Brain microvascular endothelial cell (primary cell): ENCODE data around the gene YY1.
A peak's percentile ranks its signal among the peaks of the same experiment; 100 is the strongest.

Source experiments
- DNase-seq: peaks from one replicate; pipeline ENCODE4 v3.0.0-alpha.2; 2020
- H3K27ac ChIP-seq: fragments of 250-450 bp; sonication (Bioruptor Pico); 2 replicates; pipeline ENCODE4 v1.5.1; 2020; ENCODE audit warnings: mild to moderate bottlenecking, moderate library complexity
- H3K27me3 ChIP-seq: fragments of 250-450 bp; sonication (Bioruptor Pico); replicated peaks from 2 replicates; pipeline ENCODE4 v1.5.1; 2020; ENCODE audit warnings: mild to moderate bottlenecking
- H3K36me3 ChIP-seq: fragments of 250-450 bp; sonication (Bioruptor Pico); replicated peaks from 2 replicates; pipeline ENCODE4 v1.5.1; 2020; ENCODE audit warnings: mild to moderate bottlenecking
- H3K4me3 ChIP-seq: 2 replicates; pipeline ENCODE4 v1.5.1; 2011; ENCODE audit warnings: low read depth, mild to moderate bottlenecking, control low read depth, low read length, moderate library complexity
- in situ Hi-C: cut with HindIII; loops from 2 replicates; pipeline ENCODE4 v1.10.0; 2017; ENCODE audit warnings: low sequenced_read_pairs, low pct_ligation_motif_present
- TF ChIP-seq, protein P1 (sequence below): IDR thresholded peaks from 2 replicates; pipeline ENCODE4 v1.5.1; 2011; ENCODE audit warnings: low read depth, mild to moderate bottlenecking, moderate library complexity, low read length, control low read depth, inconsistent platforms; ENCODE audit errors: missing control alignments

YY1 gene

DNA sequence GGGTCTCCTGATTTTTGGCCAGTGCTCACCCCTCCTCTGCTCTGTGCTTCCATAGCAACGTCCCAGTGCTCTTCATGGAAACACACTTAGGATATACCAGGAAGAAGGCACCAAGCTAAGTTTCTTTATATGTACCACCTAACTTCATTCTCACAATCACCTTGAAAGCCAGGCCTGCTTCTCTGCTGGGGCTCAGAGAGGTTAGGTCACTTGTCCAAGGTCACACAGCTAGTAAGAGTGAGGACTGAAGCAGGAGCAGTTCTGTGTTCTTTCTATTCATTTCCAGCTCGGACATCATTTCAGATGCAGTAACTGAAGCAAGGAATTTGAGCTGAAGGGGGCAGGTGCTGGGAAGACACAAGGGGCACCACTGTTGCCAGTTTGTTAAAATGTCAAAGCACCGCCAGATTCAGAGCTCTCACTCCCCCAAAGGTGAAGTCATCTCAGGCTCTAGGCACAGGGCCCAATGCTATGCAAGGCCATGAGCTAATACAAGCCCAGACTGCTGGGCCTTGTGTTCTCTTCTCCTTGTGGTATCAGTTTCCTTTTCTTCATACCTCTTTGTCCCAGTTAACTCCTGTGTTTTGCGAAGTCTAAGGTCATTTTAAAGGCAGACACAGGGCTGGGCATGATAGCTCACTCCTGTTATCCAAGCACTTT is 19.7 kb upstream of the YY1 start:
- DNase-seq: no peak
- no peaks in the 10 kb centered on the region for H3K36me3 ChIP-seq
- H3K4me3 ChIP-seq: no peak overlapping the region
- in situ Hi-C loops: no loop called here
- no peak overlapping the region for H3K27ac ChIP-seq
- H3K27me3 ChIP-seq: no peaks in the 10 kb centered on the region
- TF ChIP-seq, protein P1, sequence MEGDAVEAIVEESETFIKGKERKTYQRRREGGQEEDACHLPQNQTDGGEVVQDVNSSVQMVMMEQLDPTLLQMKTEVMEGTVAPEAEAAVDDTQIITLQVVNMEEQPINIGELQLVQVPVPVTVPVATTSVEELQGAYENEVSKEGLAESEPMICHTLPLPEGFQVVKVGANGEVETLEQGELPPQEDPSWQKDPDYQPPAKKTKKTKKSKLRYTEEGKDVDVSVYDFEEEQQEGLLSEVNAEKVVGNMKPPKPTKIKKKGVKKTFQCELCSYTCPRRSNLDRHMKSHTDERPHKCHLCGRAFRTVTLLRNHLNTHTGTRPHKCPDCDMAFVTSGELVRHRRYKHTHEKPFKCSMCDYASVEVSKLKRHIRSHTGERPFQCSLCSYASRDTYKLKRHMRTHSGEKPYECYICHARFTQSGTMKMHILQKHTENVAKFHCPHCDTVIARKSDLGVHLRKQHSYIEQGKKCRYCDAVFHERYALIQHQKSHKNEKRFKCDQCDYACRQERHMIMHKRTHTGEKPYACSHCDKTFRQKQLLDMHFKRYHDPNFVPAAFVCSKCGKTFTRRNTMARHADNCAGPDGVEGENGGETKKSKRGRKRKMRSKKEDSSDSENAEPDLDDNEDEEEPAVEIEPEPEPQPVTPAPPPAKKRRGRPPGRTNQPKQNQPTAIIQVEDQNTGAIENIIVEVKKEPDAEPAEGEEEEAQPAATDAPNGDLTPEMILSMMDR: no peak

- TF ChIP-seq, protein P1: no peak
- H3K27ac ChIP-seq: peak overlapping the region; percentile 45
- H3K36me3 ChIP-seq: no peaks in the 10 kb centered on the region
- peak; percentile 66 for DNase-seq
- H3K27me3 ChIP-seq: no peaks in the 10 kb centered on the region
- peak overlapping the region; percentile 62 for H3K4me3 ChIP-seq
- in situ Hi-C loops: no loop called here
Observed at GRCh38 chr14:100221533-100222223, 17.3 kb upstream of the YY1 start.

DNA sequence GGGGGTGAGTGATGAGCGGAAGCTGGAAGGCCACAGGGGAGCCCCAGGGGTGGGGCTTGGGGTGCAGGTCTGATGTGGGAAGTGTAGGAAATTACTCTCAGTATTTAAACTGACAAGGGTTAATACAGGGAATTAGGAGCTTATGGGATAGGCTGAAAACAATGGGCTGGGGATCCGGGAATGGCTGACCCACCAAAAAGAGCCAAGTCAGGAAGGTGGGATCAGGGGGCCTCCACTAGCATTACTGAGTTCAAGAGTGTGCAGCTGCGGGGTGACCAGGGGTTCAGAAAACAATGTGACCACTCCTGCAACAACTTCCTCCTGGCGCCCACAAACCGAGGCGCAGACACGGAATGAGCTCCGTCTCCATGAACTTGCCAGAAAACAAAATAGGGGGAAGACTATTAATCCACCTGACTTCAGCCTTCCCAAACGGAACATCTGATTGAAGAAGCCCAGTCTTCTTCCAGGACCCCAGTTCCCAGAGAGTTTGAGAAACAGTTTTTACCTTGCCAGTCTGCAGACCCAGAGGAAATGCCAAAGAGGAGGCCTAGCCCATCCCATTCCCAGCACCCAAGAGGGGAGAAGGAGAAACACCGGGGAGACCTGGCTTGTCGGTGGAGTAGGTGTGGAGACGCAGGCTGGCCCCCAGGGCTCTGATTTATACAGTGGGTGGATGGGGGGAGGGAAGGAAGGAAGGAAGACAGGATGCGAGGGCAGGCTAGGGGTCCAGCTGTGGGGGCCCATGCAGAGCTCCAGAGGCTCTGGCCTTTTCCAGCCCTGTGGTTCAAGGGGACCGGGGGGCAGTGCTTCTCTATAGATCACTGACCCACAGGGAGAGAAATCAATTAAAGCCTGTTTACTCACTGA is 16.5 kb upstream of the YY1 start:
- in situ Hi-C loops: no loop called here
- Histone ChIP-seq H3K4me3 (peak overlapping the region; percentile 62), H3K27ac (peak overlapping the region; percentile 45), H3K36me3 (no peaks in the 10 kb centered on the region), H3K27me3 (no peaks in the 10 kb centered on the region)
- DNase-seq: no peak
- TF ChIP-seq, protein P1: no peak

- DNase-seq: no peak
Observed at GRCh38 chr14:100223332-100224201, 15.4 kb upstream of the YY1 start.

More at GRCh38 chr14:100223332-100224201, 15.4 kb upstream of the YY1 start:
- no peak overlapping the region for H3K27ac ChIP-seq
- in situ Hi-C loops: no loop called here
- no peaks in the 10 kb centered on the region for H3K36me3 ChIP-seq
- no peak overlapping the region for H3K4me3 ChIP-seq
- no peaks in the 10 kb centered on the region for H3K27me3 ChIP-seq
- TF ChIP-seq, protein P1: no peak
